ENCODE measurements around the gene TMEM30B. TPM values are rescaled to one million over a fixed set of nuclear protein-coding genes. Genes with fewer than 3 reads are reported as not detected.
A peak's percentile ranks its signal among the peaks of the same experiment; 100 is the strongest.

Gene TMEM30B
- total and polyA plus RNA-seq, 2 of the 4 experiments (the other 2 are of a cell fraction) = 0.03 TPM; not detected in 1

GRCh38 chr14:61246721-61247120 lies 34.4 kb downstream of the TMEM30B start:
- Histone ChIP-seq H3K14ac (replicated peaks; ENCODE audit: low read depth, low read length) (peak overlapping the region; percentile 94; the same call in 1 of the 2 replicates), H3K9me3 (ENCODE audit: control insufficient read depth, insufficient read depth, low read length) (no peaks in the 10 kb centered on the region), H3K27ac (ENCODE audit: insufficient read depth, low read length) (peak overlapping the region; percentile 37; the same call in 1 of the 2 replicates), H3K27me3 (ENCODE audit: control insufficient read depth, insufficient read depth, low read length) (no peaks in the 10 kb centered on the region), H3K56ac (ENCODE audit: extremely low read depth, insufficient read depth, low read length) (no peak overlapping the region), H3K4ac (ENCODE audit: low read depth, low read length) (peak overlapping the region; percentile 97), H3K79me1 (ENCODE audit: low read depth in 1 of 2, low read length in 2 of 2) (peaks cover 0 to 3% of the 10 kb centered on the region in 2 experiments; a peak in 1 of 4 replicates), H3K9me1 (ENCODE audit: insufficient read depth, low read length) (peaks cover 10% of the 10 kb centered on the region; the same call in 1 of the 2 replicates), H4K8ac (ENCODE audit: low read depth in 2 of 2, low read length in 2 of 2) (peak overlapping the region; percentile 50 to 80), H3K23ac (ENCODE audit: low read depth, low read length) (no peak overlapping the region), H2BK5ac (ENCODE audit: low read depth, low read length, poor library complexity, severe bottlenecking) (peak overlapping the region; percentile 46), H3K4me1 (ENCODE audit: control insufficient read depth, insufficient read depth, low read length) (peaks cover 2% of the 10 kb centered on the region), H4K5ac (ENCODE audit: low read depth, low read length) (peak overlapping the region; percentile 24; the same call in 1 of the 2 replicates), H2BK15ac (ENCODE audit: low read depth, low read length) (peak overlapping the region; percentile 100; the same call in 2 of the 3 replicates), H3K4me2 (ENCODE audit: low read depth, low read length) (no peak overlapping the region), H3K18ac (ENCODE audit: low read depth, low read length) (peak overlapping the region; percentile 67), H4K91ac (ENCODE audit: insufficient read depth, low read depth, low read length) (peak overlapping the region; percentile 86), H2AFZ (replicated peaks; ENCODE audit: low read length, poor library complexity) (peak overlapping the region; percentile 56), H2BK120ac (ENCODE audit: low read depth, low read length) (peak overlapping the region; percentile 99), H2AK9ac (replicated peaks; ENCODE audit: low read depth, low read length, poor library complexity) (peak overlapping the region; percentile 67), H3K36me3 (ENCODE audit: control insufficient read depth, insufficient read depth, low read length) (no peaks in the 10 kb centered on the region), H3K4me3 (ENCODE audit: insufficient read depth, low read depth, low read length) (no peak overlapping the region), H2BK20ac (ENCODE audit: low read depth, low read length) (peak overlapping the region; percentile 98), H4K20me1 (ENCODE audit: insufficient read depth, low read length) (no peaks in the 10 kb centered on the region), H3K9ac (ENCODE audit: low read depth, low read length) (no peak overlapping the region), H2AK5ac (ENCODE audit: low read depth, low read length) (peak overlapping the region; percentile 99)
- ChIA-PET CTCF (no interaction called here), POLR2A (ENCODE audit: unreplicated experiment) (interaction anchor here (0.5 kb wide), 1 partner anchor 265 kb away, joined by 3 read pairs; no protein-coding TSS in a partner anchor)
- in situ Hi-C loops (cut with MboI; ENCODE audit: low sequenced_read_pairs) = no loop called here
- ATAC-seq (ENCODE audit: low read depth) = no peak
- TF ChIP-seq NFE2L2 (IDR thresholded peaks at IDR 0.05; ENCODE audit: low read depth, low read length) (no peak), RAD21 (IDR thresholded peaks at IDR 0.05; ENCODE audit: low read length) (no peak), MAFK (IDR thresholded peaks at IDR 0.05; ENCODE audit: low read depth, low read length) (0 out of 2 replicates have a peak, but pooled peaks have one; percentile 33), MXI1 (IDR thresholded peaks at IDR 0.05; ENCODE audit: borderline replicate concordance, low read depth, low read length) (no peak), CHD1 (IDR thresholded peaks at IDR 0.05; ENCODE audit: low read depth, low read length) (no peak)
- no TSS peak for BruUV-seq (replicated peaks)
- dilution Hi-C loops (cut with HindIII; ENCODE audit: low sequenced_read_pairs, unreplicated experiment) = no loop called here
- DNase-seq = no peak
- intact Hi-C loops (cut with micrococcal nuclease) = no loop called here
- 100% methylated on average over 1 of the region's 4 CpGs; no CpG with 5 or more reads in 1 of the 2 experiments for WGBS, 2 experiments (ENCODE audit: extremely low coverage in 2 of 2, insufficient read length in 1 of 2)

Measured in IMR-90 (cell line).